ENCODE data around the gene KNCN.

The KNCN gene

DNA sequence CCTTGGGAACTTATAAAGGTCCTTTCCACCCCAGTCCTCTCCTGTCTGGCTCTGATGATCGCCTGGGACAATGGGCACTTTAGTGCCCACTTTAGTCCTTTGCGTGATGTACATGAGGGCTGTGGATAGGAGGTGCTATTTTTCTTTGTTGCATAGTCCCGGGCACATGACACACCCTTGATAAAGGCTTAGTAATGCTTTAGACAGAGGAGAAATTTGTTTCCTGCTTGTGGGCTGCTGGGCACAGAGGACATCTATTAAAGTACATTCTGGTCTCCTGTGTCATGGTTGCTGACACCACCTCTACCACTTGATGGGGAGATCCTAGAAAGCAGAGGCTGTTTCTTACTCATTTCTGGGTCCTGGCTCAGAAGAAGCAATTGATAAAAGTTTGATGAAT is 5.4 kb upstream of the KNCN start (continued):
- TF ChIP-seq MYNN (tag by site-specific recombination; IDR thresholded peaks at IDR 0.05; ENCODE audit: borderline replicate concordance) (no peak), SCRT2 (tag by site-specific recombination; IDR thresholded peaks at IDR 0.05) (no peak), ZNF292 (tag by site-specific recombination; IDR thresholded peaks at IDR 0.05; ENCODE audit: borderline replicate concordance, low read depth) (no peak)
- TF ChIP-seq, protein P1, sequence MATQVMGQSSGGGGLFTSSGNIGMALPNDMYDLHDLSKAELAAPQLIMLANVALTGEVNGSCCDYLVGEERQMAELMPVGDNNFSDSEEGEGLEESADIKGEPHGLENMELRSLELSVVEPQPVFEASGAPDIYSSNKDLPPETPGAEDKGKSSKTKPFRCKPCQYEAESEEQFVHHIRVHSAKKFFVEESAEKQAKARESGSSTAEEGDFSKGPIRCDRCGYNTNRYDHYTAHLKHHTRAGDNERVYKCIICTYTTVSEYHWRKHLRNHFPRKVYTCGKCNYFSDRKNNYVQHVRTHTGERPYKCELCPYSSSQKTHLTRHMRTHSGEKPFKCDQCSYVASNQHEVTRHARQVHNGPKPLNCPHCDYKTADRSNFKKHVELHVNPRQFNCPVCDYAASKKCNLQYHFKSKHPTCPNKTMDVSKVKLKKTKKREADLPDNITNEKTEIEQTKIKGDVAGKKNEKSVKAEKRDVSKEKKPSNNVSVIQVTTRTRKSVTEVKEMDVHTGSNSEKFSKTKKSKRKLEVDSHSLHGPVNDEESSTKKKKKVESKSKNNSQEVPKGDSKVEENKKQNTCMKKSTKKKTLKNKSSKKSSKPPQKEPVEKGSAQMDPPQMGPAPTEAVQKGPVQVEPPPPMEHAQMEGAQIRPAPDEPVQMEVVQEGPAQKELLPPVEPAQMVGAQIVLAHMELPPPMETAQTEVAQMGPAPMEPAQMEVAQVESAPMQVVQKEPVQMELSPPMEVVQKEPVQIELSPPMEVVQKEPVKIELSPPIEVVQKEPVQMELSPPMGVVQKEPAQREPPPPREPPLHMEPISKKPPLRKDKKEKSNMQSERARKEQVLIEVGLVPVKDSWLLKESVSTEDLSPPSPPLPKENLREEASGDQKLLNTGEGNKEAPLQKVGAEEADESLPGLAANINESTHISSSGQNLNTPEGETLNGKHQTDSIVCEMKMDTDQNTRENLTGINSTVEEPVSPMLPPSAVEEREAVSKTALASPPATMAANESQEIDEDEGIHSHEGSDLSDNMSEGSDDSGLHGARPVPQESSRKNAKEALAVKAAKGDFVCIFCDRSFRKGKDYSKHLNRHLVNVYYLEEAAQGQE (tag by site-specific recombination; IDR thresholded peaks at IDR 0.05): no peak

DNA sequence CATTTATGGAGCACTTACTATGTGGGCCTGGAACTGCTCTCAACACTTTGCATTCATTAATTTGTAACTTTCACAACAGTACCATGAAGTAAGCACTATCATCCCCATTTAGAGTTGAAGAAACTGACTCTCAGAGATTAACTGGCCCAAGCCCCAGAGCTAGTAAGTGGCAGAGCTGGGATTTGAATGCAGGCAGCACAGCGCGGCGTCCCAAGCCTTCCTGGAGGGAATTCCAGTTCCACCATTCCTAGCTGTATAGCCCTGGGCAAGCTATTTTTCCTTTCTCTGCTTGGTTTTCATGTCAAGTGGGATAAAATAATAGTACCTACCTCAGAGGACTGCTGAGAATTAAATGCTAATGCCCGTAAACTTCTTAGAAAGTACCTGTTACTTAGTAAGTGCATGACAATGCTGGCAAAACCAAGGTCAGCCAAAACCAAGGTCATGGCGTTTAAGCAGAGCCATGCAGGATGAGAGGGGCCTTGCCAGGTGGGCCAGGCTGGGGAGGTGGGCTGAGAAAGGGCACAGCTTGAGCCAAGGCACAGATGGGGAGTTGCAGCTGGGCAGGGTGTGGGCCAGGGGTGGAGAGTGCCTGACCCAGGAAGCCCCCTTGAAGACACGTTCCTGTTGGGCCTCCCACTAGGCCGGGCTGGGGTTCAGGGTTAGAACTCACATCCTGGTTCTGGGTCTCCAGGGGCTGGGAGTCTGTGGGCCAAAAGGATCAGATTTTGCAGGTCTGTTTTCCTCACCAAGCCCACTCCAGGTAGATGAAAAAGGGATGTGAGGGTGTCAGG is 4.6 kb upstream of the KNCN start:
- Histone ChIP-seq H3K4me3 (ENCODE audit: low read depth, low read length) (no peak overlapping the region), H3K27ac (ENCODE audit: extremely low read depth, low read depth, low read length) (no peak overlapping the region), H3K36me3 (ENCODE audit: control insufficient read depth in 2 of 2, insufficient read depth in 1 of 2, low read length in 2 of 2) (peaks cover 0 to 32% of the 10 kb centered on the region in 2 experiments; a peak in 1 of 3 replicates), H3K4me1 (ENCODE audit: control insufficient read depth, insufficient read depth, low read length) (no peaks in the 10 kb centered on the region), H3K9me3 (ENCODE audit: control insufficient read depth, insufficient read depth, low read depth, low read length) (no peaks in the 10 kb centered on the region)
- ChIA-PET CTCF (interaction anchor here (0.6 to 1.5 kb wide), 5 partner anchors 15 to 1138 kb away, joined by 3 to 6 read pairs (median 3); partner anchors contain the start of gene MKNK1), POLR2A (interaction anchor here (1.2 kb wide), 1 partner anchor 48 kb away, joined by 3 read pairs; the partner anchor contains the start of gene MKNK1)
- TF ChIP-seq ZNF701 (tag by site-specific recombination; IDR thresholded peaks at IDR 0.05) (no peak), TCF7L2 (IDR thresholded peaks at IDR 0.05; ENCODE audit: borderline replicate concordance, low read depth, low read length) (no peak), ZNF521 (tag by site-specific recombination; IDR thresholded peaks at IDR 0.05) (no peak), ZNF830 (tag by site-specific recombination; IDR thresholded peaks at IDR 0.05; ENCODE audit: low read depth) (no peak), EGR2 (tag by site-specific recombination; IDR thresholded peaks at IDR 0.05; ENCODE audit: low read depth) (no peak), KLF7 (tag by site-specific recombination; IDR thresholded peaks at IDR 0.05; ENCODE audit: borderline replicate concordance) (no peak), ZNF596 (tag by site-specific recombination; IDR thresholded peaks at IDR 0.05) (no peak), GLI4 (tag by site-specific recombination; IDR thresholded peaks at IDR 0.05) (no peak), ZBTB48 (tag by site-specific recombination; IDR thresholded peaks at IDR 0.05) (no peak), ZNF140 (tag by site-specific recombination; IDR thresholded peaks at IDR 0.05) (no peak), ZNF341 (tag by site-specific recombination; IDR thresholded peaks at IDR 0.05; ENCODE audit: low read depth) (no peak), GLIS2 (tag by site-specific recombination; IDR thresholded peaks at IDR 0.05) (no peak), SALL2 (tag by site-specific recombination; IDR thresholded peaks at IDR 0.05; ENCODE audit: borderline replicate concordance) (no peak), ZNF707 (tag by site-specific recombination; IDR thresholded peaks at IDR 0.05) (no peak), ZNF394 (tag by site-specific recombination; IDR thresholded peaks at IDR 0.05; ENCODE audit: borderline replicate concordance) (no peak)
- TF ChIP-seq, protein P2, sequence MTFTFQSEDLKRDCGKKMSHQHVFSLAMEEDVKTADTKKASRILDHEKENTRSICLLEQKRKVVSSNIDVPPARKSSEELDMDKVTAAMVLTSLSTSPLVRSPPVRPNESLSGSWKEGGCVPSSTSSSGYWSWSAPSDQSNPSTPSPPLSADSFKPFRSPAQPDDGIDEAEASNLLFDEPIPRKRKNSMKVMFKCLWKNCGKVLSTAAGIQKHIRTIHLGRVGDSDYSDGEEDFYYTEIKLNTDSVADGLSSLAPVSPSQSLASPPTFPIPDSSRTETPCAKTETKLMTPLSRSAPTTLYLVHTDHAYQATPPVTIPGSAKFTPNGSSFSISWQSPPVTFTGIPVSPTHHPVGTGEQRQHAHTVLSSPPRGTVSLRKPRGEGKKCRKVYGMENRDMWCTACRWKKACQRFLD (tag by site-specific recombination; IDR thresholded peaks at IDR 0.05): no peak
- TF ChIP-seq, protein P3, sequence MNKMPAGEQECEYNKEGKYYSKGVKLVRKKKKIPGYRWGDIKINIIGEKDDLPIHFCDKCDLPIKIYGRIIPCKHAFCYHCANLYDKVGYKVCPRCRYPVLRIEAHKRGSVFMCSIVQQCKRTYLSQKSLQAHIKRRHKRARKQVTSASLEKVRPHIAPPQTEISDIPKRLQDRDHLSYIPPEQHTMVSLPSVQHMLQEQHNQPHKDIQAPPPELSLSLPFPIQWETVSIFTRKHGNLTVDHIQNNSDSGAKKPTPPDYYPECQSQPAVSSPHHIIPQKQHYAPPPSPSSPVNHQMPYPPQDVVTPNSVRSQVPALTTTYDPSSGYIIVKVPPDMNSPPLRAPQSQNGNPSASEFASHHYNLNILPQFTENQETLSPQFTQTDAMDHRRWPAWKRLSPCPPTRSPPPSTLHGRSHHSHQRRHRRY (tag by site-specific recombination; IDR thresholded peaks at IDR 0.05): no peak

Measured in HEK293 (cell line).